Neutrophil (primary cell): ENCODE results near the gene FAF1.
"Not testable (repeated sequence)": the region's sequence is repeated elsewhere in the genome, so short reads cannot be mapped to it uniquely, and the experiment has no call there.

Experiments
- H3K27ac ChIP-seq: fragments of 200-600 bp; sonication (generic); 2 replicates; pipeline ENCODE4 v1.5.1; 2016; ENCODE audit warnings: mild to moderate bottlenecking, moderate library complexity
- H3K27me3 ChIP-seq: fragments of 200-600 bp; sonication (generic); 2 replicates; pipeline ENCODE4 v1.6.0; 2016; ENCODE audit warnings: mild to moderate bottlenecking
- H3K36me3 ChIP-seq: fragments of 200-600 bp; sonication (generic); 2 replicates; pipeline ENCODE4 v1.5.1; 2017
- H3K4me1 ChIP-seq, 2 experiments: fragments of 200-600 bp in 1 of 2; sonication (generic) in 1 of 2; 1 replicate in 1 of 2; 2 replicates in 1 of 2; pipeline versions ENCODE4 v1.5.1 to v1.6.1; 2013 to 2016; ENCODE audit warnings: low read depth in 1 of 2, low read length in 1 of 2, mild to moderate bottlenecking in 1 of 2, moderate library complexity in 1 of 2; ENCODE audit not compliant: control insufficient read depth in 1 of 2, insufficient read depth in 1 of 2
- H3K4me3 ChIP-seq, 2 experiments: fragments of 200-600 bp in 1 of 2; sonication (generic) in 1 of 2; 1 replicate in 1 of 2; 2 replicates in 1 of 2; pipeline ENCODE4 v1.5.1; 2013 to 2016; ENCODE audit warnings: low read depth in 1 of 2, low read length in 1 of 2, mild to moderate bottlenecking in 1 of 2, moderate library complexity in 1 of 2
- H3K9me3 ChIP-seq: fragments of 200-600 bp; sonication (generic); 2 replicates; pipeline ENCODE4 v1.5.1; 2016
- TF ChIP-seq, protein P1 (sequence below): fragments of 200-600 bp; sonication (generic); IDR thresholded peaks from 2 replicates; pipeline ENCODE4 v1.5.1; 2016; ENCODE audit warnings: antibody characterized with exemption

Gene FAF1

DNA sequence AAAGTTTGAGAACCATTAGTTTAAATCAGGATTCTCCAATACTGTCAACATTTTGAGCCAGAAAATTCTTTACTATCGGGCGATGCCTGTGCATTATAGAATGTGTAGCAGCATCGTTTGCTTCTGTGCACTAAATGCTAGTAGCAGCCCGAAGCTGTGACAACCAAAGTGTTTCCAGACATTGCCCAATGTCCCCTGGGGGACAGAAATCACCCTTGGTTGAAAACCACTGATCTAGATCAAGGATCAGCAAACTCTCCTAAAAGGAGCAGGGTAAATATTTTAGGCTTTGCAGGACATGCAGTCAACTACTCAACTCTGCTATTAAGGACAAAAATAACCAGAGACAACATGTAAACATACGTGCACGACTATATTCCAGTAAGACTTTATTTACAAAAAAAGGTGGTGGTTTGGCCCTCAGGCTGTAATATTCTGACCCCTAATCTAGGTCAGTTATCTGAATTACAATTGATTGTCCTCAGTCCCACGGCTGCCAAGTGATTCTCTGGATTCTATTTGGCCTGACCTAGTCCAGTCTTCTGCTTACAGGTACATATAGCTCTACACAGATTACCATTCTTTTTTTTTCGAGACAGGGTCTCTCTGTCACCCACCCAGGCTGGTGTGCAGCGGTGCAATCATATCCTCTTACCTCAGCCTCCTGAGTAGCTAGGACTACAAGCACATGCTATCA is 10.6 kb downstream of the FAF1 start:
- H3K4me1 ChIP-seq = no peaks in the 10 kb centered on the region
- no peaks in the 10 kb centered on the region for H3K36me3 ChIP-seq
- no peaks in the 10 kb centered on the region for H3K27me3 ChIP-seq
- H3K9me3 ChIP-seq = no peaks in the 10 kb centered on the region
- no peak overlapping the region for H3K4me3 ChIP-seq
- TF ChIP-seq, protein P1, sequence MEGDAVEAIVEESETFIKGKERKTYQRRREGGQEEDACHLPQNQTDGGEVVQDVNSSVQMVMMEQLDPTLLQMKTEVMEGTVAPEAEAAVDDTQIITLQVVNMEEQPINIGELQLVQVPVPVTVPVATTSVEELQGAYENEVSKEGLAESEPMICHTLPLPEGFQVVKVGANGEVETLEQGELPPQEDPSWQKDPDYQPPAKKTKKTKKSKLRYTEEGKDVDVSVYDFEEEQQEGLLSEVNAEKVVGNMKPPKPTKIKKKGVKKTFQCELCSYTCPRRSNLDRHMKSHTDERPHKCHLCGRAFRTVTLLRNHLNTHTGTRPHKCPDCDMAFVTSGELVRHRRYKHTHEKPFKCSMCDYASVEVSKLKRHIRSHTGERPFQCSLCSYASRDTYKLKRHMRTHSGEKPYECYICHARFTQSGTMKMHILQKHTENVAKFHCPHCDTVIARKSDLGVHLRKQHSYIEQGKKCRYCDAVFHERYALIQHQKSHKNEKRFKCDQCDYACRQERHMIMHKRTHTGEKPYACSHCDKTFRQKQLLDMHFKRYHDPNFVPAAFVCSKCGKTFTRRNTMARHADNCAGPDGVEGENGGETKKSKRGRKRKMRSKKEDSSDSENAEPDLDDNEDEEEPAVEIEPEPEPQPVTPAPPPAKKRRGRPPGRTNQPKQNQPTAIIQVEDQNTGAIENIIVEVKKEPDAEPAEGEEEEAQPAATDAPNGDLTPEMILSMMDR = no peak
- H3K27ac ChIP-seq = no peak overlapping the region

DNA sequence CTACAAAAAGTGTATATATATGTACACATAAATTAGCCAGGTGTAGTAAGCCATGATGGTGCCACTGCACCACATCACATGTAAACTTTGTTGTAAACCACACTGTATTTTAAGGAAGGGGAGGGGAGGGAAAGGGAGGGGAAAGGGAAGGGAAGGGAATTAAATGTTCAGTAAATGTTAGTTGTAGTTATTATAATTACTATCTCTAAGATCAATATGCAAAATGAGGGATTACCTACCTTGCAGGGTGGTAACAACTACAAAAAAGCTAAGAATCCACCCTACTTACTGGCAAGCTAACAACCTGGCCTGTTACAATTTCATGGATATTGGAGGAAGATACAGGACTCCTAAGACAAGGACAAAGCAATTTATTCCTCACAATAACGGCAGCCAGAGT is 17.7 kb downstream of the FAF1 start:
- Histone ChIP-seq H3K27ac (no peak overlapping the region), H3K9me3 (no peaks in the 10 kb centered on the region), H3K36me3 (no peaks in the 10 kb centered on the region), H3K27me3 (no peaks in the 10 kb centered on the region), H3K4me3 (no peak overlapping the region), H3K4me1 (no peaks in the 10 kb centered on the region)
- TF ChIP-seq, protein P1 = no peak

DNA sequence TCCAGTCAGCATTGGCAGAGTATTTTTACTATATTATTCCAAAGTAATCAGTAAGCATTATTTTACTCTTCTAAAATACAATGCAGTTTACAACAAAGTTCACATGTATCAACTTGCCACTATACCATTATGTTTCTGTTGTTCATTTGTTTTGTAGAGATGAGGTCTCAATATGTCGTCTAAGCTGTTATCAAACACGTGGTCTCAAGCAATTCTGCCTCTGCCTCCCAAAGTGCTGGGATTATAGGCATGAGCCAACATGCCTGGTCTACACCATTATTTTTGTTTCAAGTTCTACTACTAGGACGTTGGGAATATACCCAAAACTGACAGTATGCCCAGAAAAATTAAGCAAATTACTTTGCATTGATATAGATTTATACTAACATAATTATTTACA is 19.8 kb downstream of the FAF1 start:
- no peaks in the 10 kb centered on the region for H3K9me3 ChIP-seq
- H3K36me3 ChIP-seq = no peaks in the 10 kb centered on the region
- TF ChIP-seq, protein P1 = no peak
- no peak overlapping the region for H3K27ac ChIP-seq
- no peaks in the 10 kb centered on the region for H3K4me1 ChIP-seq
- H3K4me3 ChIP-seq = no peak overlapping the region
- no peaks in the 10 kb centered on the region for H3K27me3 ChIP-seq

DNA sequence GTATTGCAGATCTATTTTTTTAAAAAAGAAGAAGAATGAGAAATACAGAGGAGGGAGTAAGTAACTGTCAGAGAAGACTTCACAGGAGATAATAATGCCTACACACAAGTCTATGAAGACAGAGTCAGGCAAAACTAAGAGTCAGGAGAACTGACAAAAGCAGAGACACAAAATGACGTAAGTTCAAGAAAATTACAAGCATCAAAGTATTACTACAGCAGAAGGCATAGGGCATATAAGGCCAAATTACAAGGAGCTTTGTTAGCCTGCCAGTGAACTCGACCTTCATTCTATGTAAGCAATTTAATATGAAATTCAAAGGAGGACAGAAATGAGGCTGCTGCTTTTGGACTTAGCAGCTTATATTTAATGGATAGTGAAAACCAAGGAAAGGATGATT is 23.7 kb downstream of the FAF1 start:
- Histone ChIP-seq H3K9me3 (no peaks in the 10 kb centered on the region), H3K27me3 (no peaks in the 10 kb centered on the region), H3K27ac (no peak overlapping the region), H3K4me3 (no peak overlapping the region), H3K36me3 (no peaks in the 10 kb centered on the region), H3K4me1 (no peaks in the 10 kb centered on the region)
- TF ChIP-seq, protein P1 = no peak

DNA sequence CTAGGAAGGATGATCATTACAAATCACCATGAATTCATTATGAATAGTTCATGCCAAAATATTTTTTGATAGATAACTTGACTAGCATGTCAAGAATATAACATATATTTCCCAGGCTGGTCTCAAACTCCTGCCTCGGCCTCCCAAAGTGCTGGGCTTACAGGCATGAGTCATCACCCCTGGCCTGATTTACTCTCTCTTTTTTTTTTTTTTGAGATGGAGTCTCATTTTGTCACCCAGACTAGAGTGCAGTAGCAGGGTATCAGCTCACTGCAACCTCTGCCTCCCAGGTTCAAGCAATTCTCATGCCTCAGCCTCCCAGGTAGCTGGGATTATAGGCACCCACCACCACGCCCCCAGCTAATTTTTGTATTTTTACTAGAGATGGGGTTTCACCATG is 24.8 kb downstream of the FAF1 start:
- H3K4me3 ChIP-seq, H3K27ac ChIP-seq, H3K27me3 ChIP-seq, H3K9me3 ChIP-seq, H3K36me3 ChIP-seq, H3K4me1 ChIP-seq: not testable (repeated sequence)

DNA sequence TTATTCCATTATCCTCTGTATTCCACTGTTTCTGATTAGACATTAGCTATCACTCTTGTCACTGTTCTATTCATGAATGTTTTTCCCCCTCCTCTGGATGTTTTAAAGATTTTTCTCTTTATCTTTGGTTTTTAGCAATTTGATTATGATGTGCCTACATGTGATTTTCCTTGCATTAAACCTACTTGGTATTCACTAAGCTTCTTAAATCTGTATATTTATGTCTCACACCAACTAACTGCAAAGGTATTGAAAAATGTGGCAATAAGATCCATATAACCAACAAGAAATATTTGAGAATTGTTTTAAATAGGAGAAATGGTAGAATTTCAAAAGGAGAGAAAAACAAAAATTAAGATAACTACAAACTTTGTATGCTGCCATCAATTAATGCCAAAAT is 25.2 kb downstream of the FAF1 start:
- Histone ChIP-seq H3K9me3 (no peaks in the 10 kb centered on the region), H3K4me3 (no peak overlapping the region), H3K27ac (no peak overlapping the region), H3K36me3 (no peaks in the 10 kb centered on the region), H3K4me1 (no peaks in the 10 kb centered on the region), H3K27me3 (no peaks in the 10 kb centered on the region)
- TF ChIP-seq, protein P1 = no peak

DNA sequence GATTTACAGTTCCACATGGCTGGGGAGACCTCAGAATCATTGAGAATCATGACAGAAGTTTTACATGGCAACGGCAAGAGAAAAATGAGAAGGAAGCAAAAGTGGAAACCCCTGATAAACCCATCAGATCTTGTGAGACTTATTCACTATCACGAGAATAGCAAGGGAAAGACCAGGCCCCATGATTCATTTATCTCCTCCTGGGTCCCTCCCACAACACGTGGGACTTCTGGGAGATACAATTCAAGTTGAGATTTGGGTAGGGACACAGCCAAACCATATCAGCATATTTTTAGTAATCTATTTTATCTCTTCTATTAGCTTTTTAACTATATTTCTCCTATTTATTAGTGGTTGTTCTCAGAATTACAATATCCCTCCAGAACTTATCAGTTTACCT is 26.3 kb downstream of the FAF1 start:
- not testable (repeated sequence) for H3K27me3 ChIP-seq, H3K27ac ChIP-seq, H3K36me3 ChIP-seq, H3K4me1 ChIP-seq, H3K9me3 ChIP-seq, H3K4me3 ChIP-seq

DNA sequence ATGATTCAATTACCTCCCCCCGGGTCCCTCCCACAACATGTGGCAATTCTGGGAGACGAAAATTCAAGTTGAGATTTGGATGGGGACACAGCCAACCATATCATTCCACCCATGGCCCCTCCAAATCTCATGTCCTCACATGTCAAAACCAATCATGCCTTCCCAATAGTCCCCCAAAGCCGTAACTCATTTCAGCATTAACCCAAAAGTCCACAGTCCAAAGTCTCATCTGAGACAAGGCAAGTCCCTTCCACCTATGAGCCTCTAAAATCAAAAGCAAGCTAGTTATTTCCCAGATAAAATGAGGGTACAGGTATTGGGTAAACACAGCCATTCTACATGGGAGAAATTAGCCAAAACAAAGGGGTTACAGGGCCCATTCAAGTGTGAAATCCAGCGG is 28.0 kb downstream of the FAF1 start:
- not testable (repeated sequence) for H3K36me3 ChIP-seq, H3K4me3 ChIP-seq, H3K27me3 ChIP-seq, H3K27ac ChIP-seq, H3K9me3 ChIP-seq, H3K4me1 ChIP-seq
